Stimulated activated CD4-positive, alpha-beta T cell treated with anti-CD3 and anti-CD28 coated beads, Interleukin-12 subunit alpha, Interleukin-12 subunit beta, amount 100 ng/mL, for 4 hours (primary cell): ENCODE results near the gene POT1.
"Not testable (repeated sequence)": the region's sequence is repeated elsewhere in the genome, so short reads cannot be mapped to it uniquely, and the experiment has no call there.

ENCODE experiments used
- DNase-seq: peaks from one replicate; pipeline ENCODE4 v3.0.0-alpha.2; 2020

The POT1 gene, protein sequence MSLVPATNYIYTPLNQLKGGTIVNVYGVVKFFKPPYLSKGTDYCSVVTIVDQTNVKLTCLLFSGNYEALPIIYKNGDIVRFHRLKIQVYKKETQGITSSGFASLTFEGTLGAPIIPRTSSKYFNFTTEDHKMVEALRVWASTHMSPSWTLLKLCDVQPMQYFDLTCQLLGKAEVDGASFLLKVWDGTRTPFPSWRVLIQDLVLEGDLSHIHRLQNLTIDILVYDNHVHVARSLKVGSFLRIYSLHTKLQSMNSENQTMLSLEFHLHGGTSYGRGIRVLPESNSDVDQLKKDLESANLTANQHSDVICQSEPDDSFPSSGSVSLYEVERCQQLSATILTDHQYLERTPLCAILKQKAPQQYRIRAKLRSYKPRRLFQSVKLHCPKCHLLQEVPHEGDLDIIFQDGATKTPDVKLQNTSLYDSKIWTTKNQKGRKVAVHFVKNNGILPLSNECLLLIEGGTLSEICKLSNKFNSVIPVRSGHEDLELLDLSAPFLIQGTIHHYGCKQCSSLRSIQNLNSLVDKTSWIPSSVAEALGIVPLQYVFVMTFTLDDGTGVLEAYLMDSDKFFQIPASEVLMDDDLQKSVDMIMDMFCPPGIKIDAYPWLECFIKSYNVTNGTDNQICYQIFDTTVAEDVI

DNA sequence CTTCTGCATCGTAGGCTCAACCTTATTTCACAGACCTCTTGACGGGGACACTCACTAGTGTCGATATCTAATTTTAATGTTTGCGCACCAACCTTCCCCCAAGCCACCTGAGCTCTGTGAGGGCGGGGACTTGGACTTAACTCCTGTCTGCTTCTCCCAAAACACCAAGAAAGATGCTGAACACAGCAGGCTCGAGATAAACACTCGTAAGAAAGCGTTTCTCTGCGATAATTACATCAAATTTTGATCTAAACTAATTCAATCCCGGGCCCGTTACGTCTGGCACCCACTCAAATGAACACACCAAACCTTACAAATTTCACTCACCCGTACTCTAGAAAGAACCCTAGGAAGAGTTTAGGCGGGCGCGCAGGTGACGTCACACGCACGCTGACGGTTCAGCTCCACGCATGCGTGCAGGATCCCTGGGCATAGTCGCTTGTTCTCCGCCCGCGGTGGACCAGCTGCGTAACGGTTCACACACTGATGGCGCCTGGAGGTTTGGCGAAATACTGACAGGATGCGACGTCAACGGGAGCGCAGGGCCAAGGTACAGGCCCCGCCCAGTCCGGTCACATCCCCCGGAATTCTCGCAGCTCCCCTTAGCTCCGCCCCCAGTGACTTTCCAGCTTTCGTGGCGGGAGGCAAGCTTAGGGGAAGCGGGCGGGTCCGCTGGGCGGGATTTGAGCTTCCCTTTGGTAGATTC, at the start of gene POT1:
Gene POT1, minus strand, starts transcription at position 359 of the 706 bp plus-strand sequence. CDS start 32,652 bp downstream, outside the sequence.
- peak; percentile 95 for DNase-seq

DNA sequence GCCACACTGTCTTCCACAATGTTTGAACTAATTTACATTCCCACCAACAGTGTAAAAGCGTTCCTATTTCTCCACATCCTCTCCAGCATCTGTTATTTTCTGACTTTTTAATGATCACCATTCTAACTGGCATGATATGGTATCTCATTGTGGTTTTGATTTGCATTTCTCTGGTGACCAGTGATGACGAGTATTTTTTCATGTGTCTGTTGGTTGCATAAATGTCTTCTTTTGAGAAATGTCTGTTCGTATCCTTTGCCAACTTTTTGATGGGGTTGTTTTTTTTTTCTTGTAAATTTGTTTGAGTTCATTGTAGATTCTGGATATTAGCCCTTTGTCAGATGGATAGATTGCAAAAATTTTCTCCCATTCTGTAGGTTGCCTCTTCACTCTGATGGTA, 45.5 kb upstream of the POT1 start:
- not testable (repeated sequence) for DNase-seq

DNA sequence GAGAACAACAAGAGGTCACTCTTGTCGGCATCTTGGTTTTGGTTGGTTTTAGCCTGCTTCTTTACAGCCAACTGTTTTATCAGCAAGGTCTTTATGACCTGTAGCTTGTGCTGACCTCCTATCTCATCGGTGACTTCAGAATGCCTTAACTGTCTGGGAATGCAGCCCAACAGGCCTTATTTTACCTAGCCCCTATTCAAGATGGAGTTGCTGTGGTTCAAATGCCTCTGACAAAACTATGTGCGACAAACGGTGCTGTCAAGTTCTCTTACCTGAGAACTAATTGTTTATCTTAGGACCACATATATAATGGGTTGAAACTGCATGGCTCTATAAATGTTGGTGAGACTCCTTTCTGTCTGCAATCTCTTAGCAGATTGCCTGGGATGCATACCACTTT, 35.9 kb upstream of the POT1 start:
- DNase-seq, result no peak

DNA sequence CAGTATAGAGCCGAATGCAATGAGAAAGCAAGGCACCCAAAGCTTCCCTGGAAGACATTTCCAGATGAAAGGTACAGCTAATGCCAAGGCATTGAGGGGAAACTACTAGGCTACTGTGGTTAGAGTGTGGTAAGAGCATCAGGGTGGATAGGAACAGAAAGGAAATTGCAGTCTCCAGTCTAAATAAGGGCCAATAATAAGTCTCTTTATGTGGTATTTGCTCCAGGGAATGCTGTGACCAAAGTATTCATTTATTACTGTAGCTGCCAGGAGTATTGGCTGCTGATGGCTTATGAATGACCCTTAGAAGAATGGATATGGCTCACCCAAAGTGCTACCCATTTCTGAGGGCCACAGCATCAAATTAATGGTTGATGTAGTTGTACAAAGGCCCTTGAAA, 30.1 kb upstream of the POT1 start:
- DNase-seq, result no peak

DNA sequence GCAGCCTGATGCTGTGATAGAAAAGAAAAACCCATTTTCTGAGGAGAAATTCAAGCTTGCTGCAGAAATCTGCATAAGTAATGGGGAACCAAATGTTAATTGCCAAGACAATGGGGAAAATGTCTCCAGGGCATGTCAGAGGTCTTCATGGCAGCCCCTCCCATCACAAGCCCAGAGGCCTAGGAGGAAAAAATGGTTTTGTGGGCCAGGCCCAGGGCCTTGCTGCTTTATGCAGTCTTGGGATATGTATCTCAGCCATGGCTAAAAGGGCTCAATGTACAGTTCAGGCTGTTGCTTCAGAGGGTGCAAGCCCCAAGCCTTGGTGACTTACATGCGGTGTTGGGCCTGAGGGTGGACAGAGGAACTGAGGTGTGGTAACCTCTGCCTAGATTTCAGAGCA, 28.3 kb upstream of the POT1 start:
- not testable (repeated sequence) for DNase-seq

DNA sequence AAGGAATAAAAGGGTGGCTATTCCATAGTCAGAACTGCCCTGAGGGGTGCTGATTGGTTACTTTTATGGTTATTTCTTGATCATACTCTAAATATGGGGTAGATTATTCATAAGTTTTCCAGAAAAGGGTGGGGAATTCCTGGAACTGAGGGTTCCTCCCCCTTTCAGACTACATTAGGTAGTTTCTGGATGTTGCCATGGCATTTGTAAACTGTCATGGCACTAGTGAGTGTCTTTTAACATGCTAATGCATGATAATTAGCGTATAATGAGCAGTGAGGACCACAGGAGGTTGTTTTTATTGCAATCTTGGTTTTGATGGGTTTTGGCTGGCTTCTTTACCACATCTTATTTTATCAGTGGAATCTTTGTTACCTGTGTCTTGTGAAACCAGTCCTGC, 26.5 kb upstream of the POT1 start:
- no peak for DNase-seq

DNA sequence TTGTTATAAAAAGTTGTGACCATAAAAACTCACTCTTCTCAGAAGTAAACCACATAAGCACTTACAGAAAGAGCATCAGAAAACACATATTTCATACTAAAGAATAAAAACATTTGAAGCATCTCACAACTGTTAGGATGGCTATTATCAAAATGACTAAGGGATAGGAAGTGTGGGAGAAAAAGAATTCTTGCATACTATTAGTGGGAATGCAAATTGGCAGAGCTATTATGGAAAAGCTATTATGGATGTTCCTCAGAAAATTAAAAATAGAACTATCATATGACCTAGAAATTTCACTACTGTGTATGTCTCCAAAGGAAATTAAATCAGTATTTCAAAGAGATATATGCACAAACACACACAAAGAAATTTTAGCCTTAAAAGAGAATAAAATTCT, 25.2 kb upstream of the POT1 start:
- no peak for DNase-seq

DNA sequence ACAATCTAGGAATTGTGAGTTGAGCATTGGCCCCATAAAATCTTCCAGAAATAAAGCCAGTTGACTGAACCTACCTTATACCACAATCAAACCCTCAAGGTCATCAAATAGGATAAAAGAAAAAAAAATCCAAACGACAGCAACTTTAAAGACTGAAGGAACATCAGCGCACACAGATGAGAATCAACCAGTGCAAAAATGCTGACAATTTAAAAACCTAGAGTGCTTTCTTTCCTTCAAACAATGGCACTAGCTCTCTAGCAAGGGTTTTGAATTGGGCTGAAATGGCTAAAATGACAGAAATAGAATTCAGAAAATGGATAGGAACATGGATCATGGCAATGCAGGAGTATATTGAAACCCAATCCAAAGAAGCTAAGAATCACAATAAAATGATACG, 16.1 kb upstream of the POT1 start:
- no peak for DNase-seq

DNA sequence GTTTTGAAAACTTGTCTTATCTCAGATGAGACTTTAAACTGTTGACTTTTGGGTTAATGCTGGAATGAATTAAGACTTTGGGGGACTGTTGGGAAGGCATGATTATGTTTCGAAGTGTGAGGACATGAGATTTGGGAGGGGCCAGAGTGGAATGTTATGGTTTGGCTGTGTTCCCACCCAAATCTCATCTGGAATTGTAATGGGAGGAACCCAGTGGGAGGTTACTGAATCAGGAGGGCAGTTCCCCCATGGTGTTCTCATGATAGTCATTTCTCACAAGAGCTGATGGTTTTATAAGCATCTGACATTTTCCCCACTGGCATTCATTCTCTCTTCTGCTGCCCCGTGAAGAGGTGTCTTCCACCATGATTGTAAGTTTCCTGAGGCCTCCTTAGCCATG, 13.8 kb upstream of the POT1 start:
- no peak for DNase-seq

DNA sequence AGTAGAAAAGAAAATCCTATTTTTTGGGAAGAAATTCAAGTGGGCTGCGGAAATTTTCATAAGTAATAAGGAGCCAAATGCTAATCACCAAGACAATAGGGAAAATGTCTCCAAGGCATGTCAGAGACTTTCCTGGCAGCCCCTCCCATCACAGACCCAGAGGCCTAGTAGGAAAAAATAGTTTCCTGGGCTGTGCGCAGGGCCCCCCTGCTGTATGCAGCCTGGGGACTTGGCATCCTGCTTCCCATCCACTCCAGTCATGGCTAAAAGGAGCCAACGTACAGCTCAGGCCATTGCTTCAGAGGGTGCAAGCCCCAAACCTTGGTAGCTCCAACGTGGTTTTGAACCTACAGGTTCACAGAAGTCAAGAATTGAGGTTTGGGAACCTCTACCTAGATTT, 12.8 kb upstream of the POT1 start:
- DNase-seq, result no peak

DNA sequence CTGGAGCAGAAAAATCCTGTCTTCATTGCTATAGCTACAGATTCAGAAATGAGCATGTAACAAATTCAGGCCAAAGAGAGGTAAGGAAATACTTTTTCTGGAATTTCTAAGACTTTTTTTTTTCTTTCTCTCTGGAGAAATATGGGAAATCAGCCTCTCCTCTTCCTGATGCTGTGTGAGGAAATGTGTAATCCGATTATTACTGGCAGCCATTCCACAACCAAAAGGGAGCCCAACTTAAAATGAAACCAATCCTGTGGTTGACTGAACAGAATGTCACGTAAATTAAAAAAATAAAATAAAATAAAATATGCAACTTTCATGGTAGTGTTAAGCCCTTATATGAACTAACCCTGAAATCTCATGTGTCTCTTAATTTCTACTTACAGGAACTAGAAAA, 10.7 kb upstream of the POT1 start:
- DNase-seq, result no peak

DNA sequence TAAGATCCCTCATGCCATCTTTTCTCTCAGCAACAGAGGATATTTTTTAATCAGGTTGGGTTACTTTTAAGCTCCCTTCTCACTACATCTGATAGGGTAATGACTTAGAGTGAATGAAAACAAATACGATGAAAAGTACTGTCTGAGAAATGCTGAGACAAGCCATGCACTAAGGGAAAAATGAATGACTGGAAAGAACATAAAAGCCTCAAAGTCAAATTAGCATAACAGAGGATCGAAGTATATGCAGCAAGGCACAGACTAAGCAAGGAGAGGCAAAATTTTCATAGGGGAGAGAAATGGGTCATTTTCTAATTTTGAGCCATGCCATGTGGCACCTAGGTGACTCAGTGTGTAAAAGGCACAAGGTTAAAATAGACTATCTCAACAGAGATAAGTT, 8.5 kb upstream of the POT1 start:
- DNase-seq, result no peak

DNA sequence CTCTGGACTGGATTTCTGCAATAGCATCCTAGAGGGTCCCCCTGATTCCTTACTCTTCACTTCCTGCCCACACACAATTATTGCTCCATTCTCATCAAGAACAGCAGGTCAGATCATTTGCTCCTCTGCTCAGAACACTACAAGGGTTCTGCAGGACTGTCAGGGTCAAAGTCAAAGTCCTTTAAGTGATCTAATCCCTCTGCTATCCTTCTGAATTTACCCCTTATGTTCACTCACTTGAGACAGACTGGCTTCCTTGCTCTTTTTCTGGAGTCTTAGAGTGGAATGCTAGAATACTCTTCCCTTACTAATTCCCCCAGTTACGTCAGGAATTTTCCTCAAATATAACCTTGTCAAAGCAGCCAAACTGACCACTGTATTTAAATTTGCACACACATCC, 7.5 kb upstream of the POT1 start:
- DNase-seq, result no peak

DNA sequence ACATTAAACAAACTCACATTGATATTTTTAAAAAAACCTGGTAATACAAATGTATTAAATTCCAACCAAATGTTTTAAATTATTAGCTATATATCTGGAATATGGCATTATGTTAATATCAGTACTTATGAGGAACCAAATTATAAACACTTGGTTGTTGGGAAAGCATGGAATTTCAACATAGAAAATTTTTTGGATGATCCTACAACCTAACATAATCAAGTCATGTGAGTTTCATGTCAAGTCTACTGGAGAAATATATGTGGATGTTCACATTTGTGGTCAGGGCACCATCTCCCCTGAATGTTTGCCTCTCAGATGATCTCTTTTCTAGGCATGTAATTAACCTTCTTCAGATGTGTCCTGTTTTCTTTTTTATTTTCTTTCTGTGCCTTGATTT, 5.2 kb upstream of the POT1 start:
- DNase-seq, result no peak

DNA sequence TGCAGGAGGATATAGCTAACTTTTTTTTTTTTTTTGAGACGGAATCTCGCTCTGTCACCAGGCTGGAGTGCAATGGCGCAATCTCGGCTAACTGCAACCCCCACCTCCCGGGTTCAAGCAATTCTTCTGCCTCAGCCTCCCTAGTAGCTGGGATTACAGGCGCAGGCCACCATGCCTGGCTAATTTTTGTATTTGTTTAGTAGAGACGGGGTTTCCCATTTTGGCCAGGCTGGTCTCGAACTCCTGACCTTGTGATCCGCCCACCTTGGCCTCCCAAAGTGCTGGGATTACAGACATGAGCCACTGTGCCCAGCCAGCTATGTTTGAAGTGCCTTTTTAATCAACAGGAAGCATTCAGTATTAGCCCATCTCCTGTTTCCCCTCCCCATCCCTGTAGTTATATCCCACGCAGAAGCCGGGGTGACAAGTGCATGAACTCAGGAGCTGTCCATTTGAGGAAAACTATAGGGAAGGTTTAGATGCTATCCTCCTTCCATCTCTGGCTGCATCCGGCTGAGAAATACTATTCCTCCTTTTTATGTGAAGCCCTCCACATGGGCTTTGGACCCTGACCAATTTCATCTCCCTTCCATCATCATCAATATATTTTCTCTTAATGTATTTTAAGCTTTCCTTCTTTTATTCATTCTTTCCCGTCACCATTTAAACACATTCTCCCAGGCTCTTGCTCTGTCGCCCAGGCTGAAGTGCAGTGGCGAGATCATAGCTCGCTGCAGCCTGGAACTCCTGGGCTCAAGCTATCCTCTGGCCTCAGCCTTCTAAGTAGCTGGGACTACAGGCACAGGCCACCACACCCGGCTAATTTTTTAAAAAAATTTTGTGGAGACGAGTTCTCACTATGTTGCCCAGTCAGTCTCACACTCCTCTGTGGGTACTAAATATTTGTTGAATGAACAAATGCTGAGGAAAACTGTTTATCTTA, 1.3 kb upstream of the POT1 start:
- no peak for DNase-seq

DNA sequence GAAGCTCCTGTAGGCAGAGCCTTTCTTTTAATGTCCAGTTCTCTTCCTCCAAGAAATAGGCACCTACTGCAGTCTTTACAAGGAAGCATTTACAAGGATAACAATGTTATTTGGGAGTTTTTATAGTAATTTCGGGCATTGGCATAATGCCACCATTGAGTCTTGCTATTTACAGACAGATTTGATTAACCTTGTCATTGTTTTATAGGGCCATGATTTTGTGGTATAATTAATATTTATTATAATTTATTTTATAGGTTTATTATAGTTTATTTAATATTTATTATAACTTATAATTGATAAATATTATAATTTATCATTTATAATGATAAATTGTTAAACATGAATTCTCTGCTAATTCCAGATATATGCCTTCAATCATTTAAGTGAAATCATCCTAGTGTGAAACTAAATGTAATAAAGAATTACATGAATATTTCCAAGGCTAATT, 573 bp upstream of the POT1 start:
- no peak for DNase-seq

DNA sequence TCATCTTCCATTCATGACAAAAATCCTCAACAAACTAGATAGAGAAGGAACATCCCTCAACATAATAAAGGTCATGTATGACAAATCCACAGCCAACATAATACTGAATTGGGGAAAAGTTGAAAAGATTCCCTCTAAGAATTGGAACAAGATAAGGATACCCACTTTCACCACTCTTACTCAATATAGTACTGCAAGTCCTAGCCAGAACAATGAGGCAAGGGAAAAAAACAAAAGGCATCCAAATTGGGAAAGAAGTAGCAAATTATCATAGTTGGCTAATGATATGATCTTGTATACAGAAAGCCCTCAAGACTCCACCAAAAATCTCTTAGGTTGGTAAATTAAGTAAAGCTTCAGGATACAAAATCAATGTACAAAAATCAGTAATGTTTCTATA, 4.7 kb downstream of the POT1 start:
- DNase-seq, result no peak

DNA sequence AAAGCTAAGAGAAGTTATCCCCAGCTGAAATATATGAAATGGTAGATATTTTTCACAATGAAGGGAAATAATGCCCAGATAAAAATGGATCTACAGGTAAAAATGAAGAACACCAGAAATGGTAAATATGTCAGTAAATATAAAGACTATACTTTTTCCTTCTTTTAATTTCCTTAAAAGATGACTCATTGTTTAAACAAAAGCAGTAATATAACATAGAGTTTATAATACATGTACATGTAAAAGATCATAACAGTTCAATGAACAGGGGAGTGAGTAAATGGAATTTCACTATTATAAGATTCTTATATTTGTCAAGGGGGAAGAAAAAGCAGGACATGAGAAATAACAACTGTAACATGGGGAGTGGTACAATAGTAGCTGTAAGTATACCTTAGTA, 7.4 kb downstream of the POT1 start:
- no peak for DNase-seq

DNA sequence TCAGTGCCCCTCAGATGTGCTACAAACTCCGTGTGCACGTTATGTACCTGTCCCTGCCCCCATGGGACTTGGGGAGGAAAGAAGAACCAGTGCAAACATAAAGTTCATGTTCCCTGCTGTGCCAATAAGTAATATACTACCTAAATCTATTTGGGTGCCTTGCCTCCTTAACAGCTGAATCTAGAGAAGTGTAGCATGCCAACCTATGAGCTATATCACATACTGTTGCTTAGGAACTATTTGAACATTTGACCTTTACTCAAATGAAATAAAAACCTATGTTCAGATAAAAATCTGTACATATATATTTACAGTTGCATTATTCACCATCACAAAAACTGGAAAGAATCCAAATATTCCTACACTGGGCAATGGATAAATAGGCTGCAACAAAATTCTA, 9.8 kb downstream of the POT1 start:
- no peak for DNase-seq

DNA sequence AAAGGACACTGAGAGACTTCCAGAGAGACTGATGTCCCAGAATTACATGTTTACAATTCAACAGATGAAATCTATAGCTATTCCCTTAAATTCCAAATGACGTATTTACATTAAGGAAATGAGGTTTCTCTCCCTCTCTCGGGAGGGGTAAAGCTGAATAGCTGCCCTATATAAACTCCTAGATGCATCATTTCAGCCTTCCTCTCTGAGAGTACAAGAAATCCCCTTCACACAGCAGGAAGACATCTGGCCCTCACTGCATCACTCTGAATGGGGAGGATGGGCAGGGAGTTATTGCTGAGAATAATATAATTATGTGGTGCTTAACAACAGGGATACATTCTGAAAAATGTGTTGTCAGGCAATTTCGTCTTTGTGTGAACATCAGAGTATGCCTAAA, 11.0 kb downstream of the POT1 start:
- no peak for DNase-seq

DNA sequence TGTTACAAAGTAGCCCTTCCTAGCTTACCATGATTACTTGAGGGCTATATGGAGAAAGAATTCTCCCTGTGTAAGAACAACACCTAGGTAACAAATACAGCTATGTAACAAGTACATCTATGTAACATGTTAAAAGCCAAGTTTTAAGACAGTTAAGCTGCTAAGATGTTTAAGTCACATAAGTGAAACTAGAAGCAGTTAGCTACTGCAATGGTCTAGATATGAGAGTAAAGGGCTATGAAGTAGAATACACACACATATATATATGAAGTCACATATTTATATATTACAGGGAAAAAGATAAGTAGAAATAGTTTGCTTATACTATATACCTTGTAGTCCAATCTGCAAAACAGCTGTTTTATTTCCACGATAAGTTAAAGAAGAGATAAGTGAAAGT, 14.4 kb downstream of the POT1 start:
- DNase-seq, result no peak

DNA sequence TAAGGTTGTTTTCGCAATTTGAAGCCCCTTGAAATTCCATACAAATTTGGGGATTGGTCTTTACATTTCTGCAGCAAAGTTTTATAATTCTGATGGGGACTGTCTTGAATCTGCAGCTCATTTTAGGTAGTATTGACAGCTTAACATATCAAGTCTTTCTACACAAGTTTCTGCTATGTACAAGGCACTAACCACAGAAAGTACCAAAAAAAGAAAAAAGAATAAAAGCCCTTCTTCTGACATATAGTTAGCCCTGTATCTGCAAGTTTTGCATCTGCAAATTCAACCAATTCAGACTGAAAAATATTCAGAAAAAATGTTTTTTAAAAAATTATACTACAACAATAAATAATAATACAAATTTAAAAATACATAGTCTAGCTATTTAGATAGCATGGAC, 15.3 kb downstream of the POT1 start:
- no peak for DNase-seq

DNA sequence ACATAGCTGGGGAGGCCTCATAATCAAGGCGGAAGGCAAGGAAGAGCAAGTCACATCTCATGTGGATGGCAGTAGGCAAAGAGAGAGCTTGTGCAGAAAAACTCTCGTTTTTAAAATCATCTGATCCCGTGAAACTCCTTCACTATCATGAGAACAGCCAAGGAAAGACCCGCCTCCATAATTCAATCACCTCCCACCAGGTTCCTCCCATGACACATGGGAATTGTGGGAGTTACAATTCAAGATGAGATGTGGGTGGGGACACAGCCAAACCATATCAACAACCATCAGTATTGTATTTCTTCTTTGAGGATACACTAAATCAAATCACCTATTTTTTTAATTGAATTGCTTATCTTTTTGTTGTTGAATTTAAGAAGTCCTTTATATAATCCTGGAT, 16.7 kb downstream of the POT1 start:
- no peak for DNase-seq
